Measurements from ENCODE around the gene SUSD4. TPM values are rescaled to one million over a fixed set of nuclear protein-coding genes. Genes with fewer than 3 reads are reported as not detected.

Gene SUSD4
- total and polyA plus RNA-seq, 12 donors = 1.5 to 26.9 (median 7.0) TPM

- Histone ChIP-seq H3K27me3 (no peaks in the 10 kb centered on the region), H3K4me3 (no peak overlapping the region), H3K4me1 (replicated peaks in 1 of 2) (peaks cover 0 to 9% of the 10 kb centered on the region in 2 donors), H3K27ac (no peak overlapping the region), H3K36me3 (replicated peaks in 1 of 2) (no peaks in the 10 kb centered on the region), H3K9me3 (replicated peaks in 1 of 3) (no peaks in the 10 kb centered on the region)
- 87 to 93% (median 90%) methylated on average over 7 of the region's 7 CpGs for WGBS, 4 donors
- no peak for DNase-seq
- TF ChIP-seq CTCF (IDR thresholded peaks at IDR 0.05) (no peak), POLR2A (IDR thresholded peaks at IDR 0.05) (no peak)
- intact Hi-C loops (cut with DNase I) = no loop called here
Observed at GRCh38 chr1:223231581-223231980, 132.4 kb downstream of the SUSD4 start.

GRCh38 chr1:223231011-223231572 lies 132.9 kb downstream of the SUSD4 start:
- TF ChIP-seq CTCF (IDR thresholded peaks at IDR 0.05) (no peak), POLR2A (IDR thresholded peaks at IDR 0.05) (no peak)
- Histone ChIP-seq H3K27ac (no peak overlapping the region), H3K4me1 (replicated peaks in 1 of 2) (peaks cover 0 to 9% of the 10 kb centered on the region in 2 donors), H3K4me3 (no peak overlapping the region), H3K27me3 (no peaks in the 10 kb centered on the region), H3K36me3 (replicated peaks in 1 of 2) (no peaks in the 10 kb centered on the region), H3K9me3 (replicated peaks in 1 of 3) (no peaks in the 10 kb centered on the region)
- 87 to 95% (median 92%) methylated on average over 6 to 7 of the region's 7 CpGs for WGBS, 4 donors
- DNase-seq = no peak
- intact Hi-C loops (cut with DNase I) = no loop called here

- DNase-seq = peak in 1 of 7 donors; percentile 29
- TF ChIP-seq CTCF (IDR thresholded peaks at IDR 0.05) (no peak), POLR2A (IDR thresholded peaks at IDR 0.05) (no peak)
- Histone ChIP-seq H3K27me3 (no peaks in the 10 kb centered on the region), H3K27ac (no peak overlapping the region), H3K36me3 (replicated peaks in 1 of 2) (no peaks in the 10 kb centered on the region), H3K4me3 (no peak overlapping the region), H3K9me3 (replicated peaks in 1 of 3) (no peaks in the 10 kb centered on the region), H3K4me1 (replicated peaks in 1 of 2) (peaks cover 0 to 9% of the 10 kb centered on the region in 2 donors)
- 88 to 94% (median 92%) methylated on average over 8 to 11 of the region's 11 CpGs for WGBS, 4 donors
- intact Hi-C loops (cut with DNase I) = no loop called here
Observed at GRCh38 chr1:223230161-223230881, 133.7 kb downstream of the SUSD4 start.

- peak in 1 of 7 donors; percentile 2 for DNase-seq
- H3K27ac ChIP-seq = no peak overlapping the region
- H3K27me3 ChIP-seq = no peaks in the 10 kb centered on the region
- 70 to 83% (median 76%) methylated on average over 3 of the region's 3 CpGs for WGBS, 4 donors
- H3K36me3 ChIP-seq (replicated peaks in 1 of 2) = no peaks in the 10 kb centered on the region
- H3K4me3 ChIP-seq = no peak overlapping the region
- intact Hi-C loops (cut with DNase I) = no loop called here
- TF ChIP-seq POLR2A (IDR thresholded peaks at IDR 0.05) (no peak), CTCF (IDR thresholded peaks at IDR 0.05) (no peak)
- H3K9me3 ChIP-seq (replicated peaks in 1 of 3) = no peaks in the 10 kb centered on the region
- peaks cover 0 to 9% of the 10 kb centered on the region in 2 donors for H3K4me1 ChIP-seq (replicated peaks in 1 of 2)
Observed at GRCh38 chr1:223229756-223230155, 134.2 kb downstream of the SUSD4 start.

Measured in adrenal gland (tissue), 12 donors.